NB4 (cell line): ENCODE measurements around the gene TSPAN33.

Experiments
- CTCF ChIP-seq: IDR thresholded peaks from one replicate; pipeline ENCODE4 v1.5.1; 2012; ENCODE audit warnings: low read depth, low read length
- MAX ChIP-seq: IDR thresholded peaks from 2 replicates; pipeline ENCODE4 v1.6.1; 2011; ENCODE audit warnings: low read depth, low read length
- POLR2A ChIP-seq: IDR thresholded peaks from 2 replicates; pipeline ENCODE4 v1.6.1; 2011; ENCODE audit warnings: mild to moderate bottlenecking; ENCODE audit not compliant: insufficient read length; ENCODE audit errors: extremely low read depth

- TF ChIP-seq CTCF (no peak), POLR2A (no peak), MAX (no peak)
Observed at GRCh38 chr7:129146237-129146979, 1.9 kb downstream of the TSPAN33 start.
